MM.1S (cell line): ENCODE measurements around the gene ADAMTSL2.

Experiments used
- DNase-seq: peaks from one replicate; pipeline ENCODE4 v3.0.0-alpha.2; 2015
- H2AFZ ChIP-seq: fragments of 300-600 bp; sonication (generic); 2 replicates; pipeline ENCODE4 v1.6.0; 2016; ENCODE audit warnings: antibody characterized with exemption, low read length
- H3F3A ChIP-seq: fragments of 300-600 bp; sonication (generic); 2 replicates; pipeline ENCODE4 v1.6.1; 2016; ENCODE audit warnings: mild to moderate bottlenecking, antibody characterized with exemption, low read length, moderate library complexity, mixed read lengths; ENCODE audit not compliant: insufficient read depth
- H3K27ac ChIP-seq: fragments of 300-600 bp; sonication (generic); 2 replicates; pipeline ENCODE4 v1.5.1; 2016; ENCODE audit warnings: mild to moderate bottlenecking, low read length
- H3K27me3 ChIP-seq: fragments of 300-600 bp; sonication (generic); replicated peaks from 2 replicates; pipeline ENCODE4 v1.6.0; 2016; ENCODE audit warnings: low read length; ENCODE audit not compliant: insufficient read depth
- H3K36me3 ChIP-seq: fragments of 300-600 bp; sonication (generic); replicated peaks from 2 replicates; pipeline ENCODE4 v1.6.1; 2016; ENCODE audit warnings: mild to moderate bottlenecking, low read length, mixed read lengths; ENCODE audit not compliant: insufficient read depth
- H3K4me1 ChIP-seq: fragments of 300-600 bp; sonication (generic); 2 replicates; pipeline ENCODE4 v1.6.1; 2016; ENCODE audit warnings: low read length, mixed read lengths
- H3K4me2 ChIP-seq: fragments of 300-600 bp; sonication (generic); 2 replicates; pipeline ENCODE4 v1.6.0; 2016; ENCODE audit warnings: low read depth, low read length
- H3K4me3 ChIP-seq: fragments of 300-600 bp; sonication (generic); 2 replicates; pipeline ENCODE4 v1.5.1; 2016; ENCODE audit warnings: low read length, mixed read lengths
- H3K79me2 ChIP-seq: fragments of 300-600 bp; sonication (generic); 2 replicates; pipeline ENCODE4 v1.6.1; 2016; ENCODE audit warnings: mixed run types, low read length, mixed read lengths
- H3K9ac ChIP-seq: fragments of 300-600 bp; sonication (generic); 2 replicates; pipeline ENCODE4 v1.6.1; 2016; ENCODE audit warnings: low read length, mixed read lengths
- H3K9me2 ChIP-seq: fragments of 300-600 bp; sonication (generic); replicated peaks from 2 replicates; pipeline ENCODE4 v1.6.1; 2016; ENCODE audit warnings: mild to moderate bottlenecking, low read length, mixed read lengths; ENCODE audit not compliant: insufficient read depth
- H3K9me3 ChIP-seq: fragments of 300-600 bp; sonication (generic); replicated peaks from 2 replicates; pipeline ENCODE4 v1.6.1; 2016; ENCODE audit warnings: mild to moderate bottlenecking, low read length, mixed read lengths; ENCODE audit not compliant: insufficient read depth
- H4K20me1 ChIP-seq: fragments of 300-600 bp; sonication (generic); 2 replicates; pipeline ENCODE4 v1.6.1; 2016; ENCODE audit warnings: mild to moderate bottlenecking, low read length, moderate library complexity, mixed read lengths; ENCODE audit not compliant: insufficient read depth
- EZH2 ChIP-seq: fragments of 300-600 bp; sonication (generic); optimal IDR thresholded peaks from 2 replicates; pipeline ENCODE3; 2017; ENCODE audit warnings: low read depth, mild to moderate bottlenecking, antibody characterized with exemption, low read length, mixed read lengths
- EZH2phosphoT487 ChIP-seq: fragments of 300-600 bp; sonication (generic); IDR thresholded peaks from 2 replicates; pipeline ENCODE4 v1.6.1; 2018; ENCODE audit warnings: antibody characterized with exemption, low read length
- TF ChIP-seq, protein P1 (sequence below): fragments of 300-600 bp; sonication (generic); IDR thresholded peaks from 2 replicates; pipeline ENCODE4 v1.5.1; 2016; ENCODE audit warnings: antibody characterized with exemption, low read length, mixed read lengths

Gene ADAMTSL2

DNA sequence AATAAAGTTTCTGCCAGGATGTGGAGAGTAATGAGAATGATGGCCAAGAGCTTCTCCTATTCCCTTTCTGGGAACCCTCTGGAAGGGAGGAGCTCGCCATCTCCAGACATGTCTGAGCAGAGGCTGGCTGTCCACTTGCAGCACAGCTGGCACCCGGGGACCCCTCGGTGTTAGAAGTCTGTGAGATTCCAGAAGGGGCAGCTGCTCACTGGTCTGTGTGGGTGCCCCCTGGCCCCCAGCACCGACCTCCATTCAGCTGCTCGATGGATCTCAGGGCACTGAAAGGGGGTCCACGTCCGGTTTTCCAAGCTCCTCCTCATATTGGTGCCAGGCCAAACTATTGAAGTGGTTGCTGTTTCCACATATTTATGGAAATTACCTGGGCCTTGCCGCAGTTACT is 78.3 kb downstream of the ADAMTSL2 start:
- Histone ChIP-seq H3F3A (no peaks in the 10 kb centered on the region), H2AFZ (no peak overlapping the region), H4K20me1 (no peaks in the 10 kb centered on the region), H3K36me3 (no peaks in the 10 kb centered on the region), H3K9ac (no peak overlapping the region), H3K27ac (no peak overlapping the region), H3K4me1 (no peaks in the 10 kb centered on the region), H3K9me3 (no peaks in the 10 kb centered on the region), H3K4me3 (no peak overlapping the region), H3K27me3 (peaks cover 89% of the 10 kb centered on the region), H3K9me2 (no peaks in the 10 kb centered on the region), H3K79me2 (no peaks in the 10 kb centered on the region), H3K4me2 (no peak overlapping the region)
- TF ChIP-seq EZH2 (no peak), EZH2phosphoT487 (no peak)
- TF ChIP-seq, protein P1, sequence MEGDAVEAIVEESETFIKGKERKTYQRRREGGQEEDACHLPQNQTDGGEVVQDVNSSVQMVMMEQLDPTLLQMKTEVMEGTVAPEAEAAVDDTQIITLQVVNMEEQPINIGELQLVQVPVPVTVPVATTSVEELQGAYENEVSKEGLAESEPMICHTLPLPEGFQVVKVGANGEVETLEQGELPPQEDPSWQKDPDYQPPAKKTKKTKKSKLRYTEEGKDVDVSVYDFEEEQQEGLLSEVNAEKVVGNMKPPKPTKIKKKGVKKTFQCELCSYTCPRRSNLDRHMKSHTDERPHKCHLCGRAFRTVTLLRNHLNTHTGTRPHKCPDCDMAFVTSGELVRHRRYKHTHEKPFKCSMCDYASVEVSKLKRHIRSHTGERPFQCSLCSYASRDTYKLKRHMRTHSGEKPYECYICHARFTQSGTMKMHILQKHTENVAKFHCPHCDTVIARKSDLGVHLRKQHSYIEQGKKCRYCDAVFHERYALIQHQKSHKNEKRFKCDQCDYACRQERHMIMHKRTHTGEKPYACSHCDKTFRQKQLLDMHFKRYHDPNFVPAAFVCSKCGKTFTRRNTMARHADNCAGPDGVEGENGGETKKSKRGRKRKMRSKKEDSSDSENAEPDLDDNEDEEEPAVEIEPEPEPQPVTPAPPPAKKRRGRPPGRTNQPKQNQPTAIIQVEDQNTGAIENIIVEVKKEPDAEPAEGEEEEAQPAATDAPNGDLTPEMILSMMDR = no peak
- no peak for DNase-seq

DNA sequence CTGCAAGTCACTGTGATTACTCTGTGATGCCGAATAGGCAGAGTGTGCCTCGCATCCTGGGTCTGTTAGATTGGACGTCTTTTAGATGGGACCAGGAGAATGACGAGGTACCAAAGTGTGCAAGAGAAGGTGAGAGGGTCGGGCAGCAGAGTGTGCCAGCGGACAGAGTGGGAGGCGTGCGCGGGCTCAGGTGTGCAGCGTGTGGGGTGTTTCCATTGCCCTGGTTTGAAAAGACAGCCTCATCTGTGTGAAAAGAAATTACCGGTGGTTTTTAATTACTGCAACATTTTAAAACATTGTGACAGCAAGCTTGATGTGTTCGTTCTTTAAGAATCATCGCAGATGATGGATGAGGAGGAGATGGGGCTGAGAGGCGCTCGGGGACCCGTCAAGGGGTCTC is 78.9 kb downstream of the ADAMTSL2 start:
- Histone ChIP-seq H3K9me2 (no peaks in the 10 kb centered on the region), H2AFZ (no peak overlapping the region), H3K27ac (no peak overlapping the region), H3K9me3 (no peaks in the 10 kb centered on the region), H3K9ac (no peak overlapping the region), H3K4me3 (no peak overlapping the region), H3K36me3 (no peaks in the 10 kb centered on the region), H4K20me1 (no peaks in the 10 kb centered on the region), H3K4me2 (no peak overlapping the region), H3K79me2 (no peaks in the 10 kb centered on the region), H3K27me3 (peaks cover 89% of the 10 kb centered on the region), H3K4me1 (no peaks in the 10 kb centered on the region), H3F3A (no peaks in the 10 kb centered on the region)
- DNase-seq = no peak
- TF ChIP-seq EZH2phosphoT487 (no peak), EZH2 (no peak)
- TF ChIP-seq, protein P1 = no peak

DNA sequence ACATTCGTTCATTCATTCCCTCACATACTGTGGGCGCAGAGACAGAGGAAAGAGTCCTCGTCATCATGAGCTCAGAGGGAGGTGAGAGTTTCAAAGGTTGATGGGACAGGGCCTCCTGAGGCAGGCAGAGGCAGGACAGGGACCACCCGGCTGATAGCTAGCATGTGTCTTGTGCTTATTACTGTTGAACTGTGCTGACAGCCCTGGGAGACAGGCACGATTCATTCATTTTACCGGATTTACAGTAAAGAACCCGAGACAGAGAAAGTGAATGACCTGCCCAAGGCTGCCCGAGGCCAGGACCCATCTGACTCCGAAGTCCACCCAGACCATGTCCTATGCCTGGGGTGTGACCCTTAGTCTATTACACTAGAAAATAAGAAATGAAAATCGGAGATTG is 79.6 kb downstream of the ADAMTSL2 start:
- Histone ChIP-seq H3K79me2 (no peaks in the 10 kb centered on the region), H3K4me2 (no peak overlapping the region), H2AFZ (no peak overlapping the region), H3K27me3 (peaks cover 92% of the 10 kb centered on the region), H3K36me3 (no peaks in the 10 kb centered on the region), H3F3A (no peaks in the 10 kb centered on the region), H3K9me2 (no peaks in the 10 kb centered on the region), H3K4me3 (no peak overlapping the region), H3K27ac (no peak overlapping the region), H4K20me1 (no peaks in the 10 kb centered on the region), H3K9ac (no peak overlapping the region), H3K9me3 (no peaks in the 10 kb centered on the region), H3K4me1 (no peaks in the 10 kb centered on the region)
- DNase-seq = no peak
- TF ChIP-seq EZH2 (no peak), EZH2phosphoT487 (no peak)
- TF ChIP-seq, protein P1 = no peak
